Measurements from ENCODE around the gene RREB1. TPM values are rescaled to one million over a fixed set of nuclear protein-coding genes. Genes with fewer than 3 reads are reported as not detected.

RREB1 gene
- total RNA-seq, 6 experiments from 2014 or later = 17.5 to 23.5 (median 20.1) TPM

- Mint-ChIP-seq H3K4me3 (no peak overlapping the region), H3K4me1 (ENCODE audit: low read depth) (peaks cover 12% of the 10 kb centered on the region), H3K9me3 (no peaks in the 10 kb centered on the region), H3K27me3 (ENCODE audit: insufficient read depth) (peaks cover 4% of the 10 kb centered on the region; the same call in 1 of the 2 replicates), H3K27ac (no peak overlapping the region), H3K36me3 (ENCODE audit: low read depth) (peaks cover 23% of the 10 kb centered on the region)
- no peak for TF ChIP-seq CTCF (IDR thresholded peaks at IDR 0.05)
- no peak for DNase-seq
Observed at GRCh38 chr6:7197747-7198146, 90.0 kb downstream of the RREB1 start.

GRCh38 chr6:7198833-7199800 is 91.4 kb downstream of the RREB1 start:
- H3K4me3 Mint-ChIP-seq = no peak overlapping the region
- H3K36me3 Mint-ChIP-seq (ENCODE audit: low read depth) = peaks cover 16% of the 10 kb centered on the region
- H3K9me3 Mint-ChIP-seq = no peaks in the 10 kb centered on the region
- H3K27ac Mint-ChIP-seq = no peak overlapping the region
- H3K27me3 Mint-ChIP-seq (ENCODE audit: insufficient read depth) = no peaks in the 10 kb centered on the region; the same call in 1 of the 2 replicates
- TF ChIP-seq CTCF (IDR thresholded peaks at IDR 0.05) = no peak
- DNase-seq = no peak
- peaks cover 12% of the 10 kb centered on the region for H3K4me1 Mint-ChIP-seq (ENCODE audit: low read depth)

GRCh38 chr6:7200598-7201443 is 93.1 kb downstream of the RREB1 start:
- Mint-ChIP-seq H3K36me3 (ENCODE audit: low read depth) (peaks cover 13% of the 10 kb centered on the region), H3K4me1 (ENCODE audit: low read depth) (peaks cover 14% of the 10 kb centered on the region), H3K9me3 (no peaks in the 10 kb centered on the region), H3K27me3 (ENCODE audit: insufficient read depth) (no peaks in the 10 kb centered on the region; the same call in 1 of the 2 replicates), H3K4me3 (no peak overlapping the region), H3K27ac (no peak overlapping the region)
- no peak for TF ChIP-seq CTCF (IDR thresholded peaks at IDR 0.05)
- DNase-seq = no peak

- Mint-ChIP-seq H3K27ac (no peak overlapping the region), H3K27me3 (ENCODE audit: insufficient read depth) (no peaks in the 10 kb centered on the region; the same call in 1 of the 2 replicates), H3K9me3 (no peaks in the 10 kb centered on the region), H3K4me1 (ENCODE audit: low read depth) (peaks cover 10% of the 10 kb centered on the region), H3K36me3 (ENCODE audit: low read depth) (peaks cover 14% of the 10 kb centered on the region), H3K4me3 (no peak overlapping the region)
- no peak for TF ChIP-seq CTCF (IDR thresholded peaks at IDR 0.05)
- no peak for DNase-seq
Observed at GRCh38 chr6:7201444-7201731, 93.6 kb downstream of the RREB1 start.

GRCh38 chr6:7201732-7202541 is 94.2 kb downstream of the RREB1 start:
- no peaks in the 10 kb centered on the region for H3K9me3 Mint-ChIP-seq
- peaks cover 17% of the 10 kb centered on the region for H3K36me3 Mint-ChIP-seq (ENCODE audit: low read depth)
- no peak overlapping the region for H3K27ac Mint-ChIP-seq
- no peak overlapping the region for H3K4me3 Mint-ChIP-seq
- H3K4me1 Mint-ChIP-seq (ENCODE audit: low read depth) = peaks cover 10% of the 10 kb centered on the region
- no peak for DNase-seq
- TF ChIP-seq CTCF (IDR thresholded peaks at IDR 0.05) = no peak
- no peaks in the 10 kb centered on the region; the same call in 1 of the 2 replicates for H3K27me3 Mint-ChIP-seq (ENCODE audit: insufficient read depth)
